Left ventricle myocardium inferior (tissue), 1 donor: ENCODE data around the gene ANKS6. TPM values are rescaled to one million over a fixed set of nuclear protein-coding genes. Genes with fewer than 3 reads are reported as not detected.

ENCODE experiments used
- DNase-seq: peaks from one replicate; pipeline ENCODE4 v3.0.0-alpha.2; 2020
- H3K27ac ChIP-seq: fragments of 200-600 bp; replicated peaks from 2 replicates; pipeline ENCODE4 v1.8.0; 2021
- H3K27me3 ChIP-seq: fragments of 200-600 bp; 2 replicates; pipeline ENCODE4 v1.8.0; 2021; ENCODE audit warnings: low read depth
- H3K36me3 ChIP-seq: fragments of 200-600 bp; 2 replicates; pipeline ENCODE4 v1.8.0; 2021
- H3K4me1 ChIP-seq: fragments of 200-600 bp; 2 replicates; pipeline ENCODE4 v1.8.0; 2021
- H3K4me3 ChIP-seq: fragments of 200-600 bp; 2 replicates; pipeline ENCODE4 v1.8.0; 2021; ENCODE audit warnings: mild to moderate bottlenecking, moderate library complexity
- H3K9me3 ChIP-seq: fragments of 200-600 bp; replicated peaks from 2 replicates; pipeline ENCODE4 v1.8.0; 2021
- intact Hi-C: fragments of 100-400 bp; cut with micrococcal nuclease; formaldehyde crosslinking; loops from one replicate; pipeline ENCODE4 v1.11.0; 2022
- total RNA-seq: library from RNA; stranded (reverse); fragmentation: NEBNext Ultra II Directional; extraction: Animal tissue kit (Norgen Biotek cat#: 25700); gene quantifications from one replicate; pipeline ENCODE4 v1.2.1, GENCODE V29; 2021
- TF ChIP-seq, protein P1 (sequence below): fragments of 200-600 bp; IDR thresholded peaks from 2 replicates; pipeline ENCODE4 v1.8.0; 2021; ENCODE audit warnings: antibody characterized with exemption, mild to moderate bottlenecking, borderline replicate concordance
- donor health status: DM: no; HTN: yes; CAD: no; lungs with severe emphysema.

ANKS6 gene
- total RNA-seq, 1 donor from 2014 or later: 4.8 TPM

DNA sequence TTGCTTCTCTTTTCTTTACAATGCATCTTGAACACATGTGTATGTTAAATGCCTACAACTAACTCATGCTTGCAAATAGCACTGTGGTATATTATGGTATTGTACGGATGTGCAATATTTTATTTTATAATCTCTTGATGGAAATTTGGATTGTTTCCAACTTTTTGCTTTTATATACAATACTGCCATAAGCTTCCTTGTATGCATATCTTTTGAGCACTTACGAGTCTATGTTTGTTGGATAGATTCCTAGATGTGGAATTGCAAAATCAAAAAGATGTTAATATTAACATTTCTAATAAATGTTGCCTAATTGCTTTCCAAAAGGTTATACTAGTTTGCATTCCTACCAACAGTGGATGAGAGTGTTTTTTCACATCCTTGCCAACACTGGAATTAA is 7.7 kb upstream of the ANKS6 start:
- no peak overlapping the region for H3K4me3 ChIP-seq
- H3K36me3 ChIP-seq: no peaks in the 10 kb centered on the region
- H3K9me3 ChIP-seq: no peaks in the 10 kb centered on the region
- H3K4me1 ChIP-seq: peaks cover 10% of the 10 kb centered on the region
- intact Hi-C loops: no loop called here
- no peak for DNase-seq
- H3K27ac ChIP-seq: no peak overlapping the region
- H3K27me3 ChIP-seq: peaks cover 51% of the 10 kb centered on the region
- TF ChIP-seq, protein P1, sequence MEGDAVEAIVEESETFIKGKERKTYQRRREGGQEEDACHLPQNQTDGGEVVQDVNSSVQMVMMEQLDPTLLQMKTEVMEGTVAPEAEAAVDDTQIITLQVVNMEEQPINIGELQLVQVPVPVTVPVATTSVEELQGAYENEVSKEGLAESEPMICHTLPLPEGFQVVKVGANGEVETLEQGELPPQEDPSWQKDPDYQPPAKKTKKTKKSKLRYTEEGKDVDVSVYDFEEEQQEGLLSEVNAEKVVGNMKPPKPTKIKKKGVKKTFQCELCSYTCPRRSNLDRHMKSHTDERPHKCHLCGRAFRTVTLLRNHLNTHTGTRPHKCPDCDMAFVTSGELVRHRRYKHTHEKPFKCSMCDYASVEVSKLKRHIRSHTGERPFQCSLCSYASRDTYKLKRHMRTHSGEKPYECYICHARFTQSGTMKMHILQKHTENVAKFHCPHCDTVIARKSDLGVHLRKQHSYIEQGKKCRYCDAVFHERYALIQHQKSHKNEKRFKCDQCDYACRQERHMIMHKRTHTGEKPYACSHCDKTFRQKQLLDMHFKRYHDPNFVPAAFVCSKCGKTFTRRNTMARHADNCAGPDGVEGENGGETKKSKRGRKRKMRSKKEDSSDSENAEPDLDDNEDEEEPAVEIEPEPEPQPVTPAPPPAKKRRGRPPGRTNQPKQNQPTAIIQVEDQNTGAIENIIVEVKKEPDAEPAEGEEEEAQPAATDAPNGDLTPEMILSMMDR: no peak

DNA sequence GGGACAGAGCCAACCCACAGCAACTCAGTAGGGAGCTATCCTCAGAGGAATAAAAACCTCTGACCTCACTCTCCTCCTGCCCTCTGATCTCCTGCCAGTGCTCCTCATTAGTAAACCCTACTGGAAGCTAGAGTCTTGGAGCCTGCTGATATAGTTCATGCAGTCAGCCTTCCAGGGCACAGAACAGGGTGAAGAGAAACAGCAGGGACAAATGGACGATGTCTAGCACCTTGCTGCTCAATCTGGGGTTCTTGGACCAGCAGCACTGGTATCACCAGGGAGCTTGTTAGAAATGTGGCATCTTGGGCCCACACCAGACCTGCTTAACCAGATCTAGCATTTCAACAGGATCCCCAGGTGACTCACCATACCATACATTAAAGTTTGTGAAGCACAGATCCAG is 5.6 kb upstream of the ANKS6 start:
- DNase-seq: no peak
- Histone ChIP-seq H3K27me3 (peaks cover 32% of the 10 kb centered on the region), H3K9me3 (peaks cover 10% of the 10 kb centered on the region), H3K27ac (no peak overlapping the region), H3K4me1 (no peaks in the 10 kb centered on the region), H3K36me3 (no peaks in the 10 kb centered on the region), H3K4me3 (no peak overlapping the region)
- TF ChIP-seq, protein P1: no peak
- intact Hi-C loops: no loop called here

DNA sequence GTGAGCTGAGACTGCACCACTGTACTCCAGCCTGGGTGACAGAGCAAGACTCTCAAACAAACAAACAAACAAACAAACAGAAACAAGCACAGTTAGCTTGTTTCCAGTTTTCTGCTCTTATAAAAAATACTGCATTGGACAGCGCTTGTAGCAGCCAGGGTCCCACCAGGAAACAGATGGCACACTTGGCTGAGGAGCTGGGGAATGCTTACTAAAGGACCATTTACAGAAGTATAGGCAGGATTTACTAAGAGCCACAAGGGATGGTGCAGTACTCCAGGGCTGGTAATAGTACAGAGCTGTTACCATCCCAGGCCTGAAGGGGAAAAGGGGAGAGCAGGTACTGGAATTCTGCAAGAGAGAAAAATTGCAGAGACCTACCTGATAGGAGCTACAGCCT is 5.2 kb upstream of the ANKS6 start:
- Histone ChIP-seq H3K4me3 (no peak overlapping the region), H3K27me3 (peaks cover 27% of the 10 kb centered on the region), H3K36me3 (no peaks in the 10 kb centered on the region), H3K27ac (no peak overlapping the region), H3K9me3 (peaks cover 10% of the 10 kb centered on the region), H3K4me1 (peaks cover 4% of the 10 kb centered on the region)
- TF ChIP-seq, protein P1: no peak
- no peak for DNase-seq
- intact Hi-C loops: no loop called here

- Histone ChIP-seq H3K27ac (no peak overlapping the region), H3K9me3 (peaks cover 10% of the 10 kb centered on the region), H3K4me3 (no peak overlapping the region), H3K36me3 (no peaks in the 10 kb centered on the region), H3K27me3 (peaks cover 10% of the 10 kb centered on the region), H3K4me1 (peaks cover 19% of the 10 kb centered on the region)
- no peak for DNase-seq
- intact Hi-C loops: no loop called here
- TF ChIP-seq, protein P1: no peak
Observed at GRCh38 chr9:98798254-98798653, 1.9 kb upstream of the ANKS6 start.

DNA sequence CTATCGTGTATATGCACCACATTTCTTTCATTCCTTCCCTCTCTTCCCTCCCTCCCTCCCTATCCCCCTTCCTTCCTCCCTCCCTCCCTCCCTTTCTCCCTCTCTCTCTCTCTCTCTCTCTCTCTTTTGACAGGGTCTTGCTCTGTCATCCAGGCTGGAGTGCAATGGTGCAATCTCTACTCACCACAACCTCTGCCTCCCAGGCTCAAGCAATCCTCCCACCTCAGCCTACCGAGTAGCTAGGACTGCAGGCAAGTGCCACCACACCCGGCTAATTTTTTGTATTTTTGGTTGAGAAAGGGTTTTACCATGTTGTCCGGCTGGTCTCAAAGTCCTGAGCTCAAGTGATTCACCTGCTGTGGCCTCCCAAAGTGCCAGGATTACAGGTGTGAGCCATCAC is 1.1 kb upstream of the ANKS6 start:
- peaks cover 19% of the 10 kb centered on the region for H3K4me1 ChIP-seq
- H3K9me3 ChIP-seq: peaks cover 10% of the 10 kb centered on the region
- no peak overlapping the region for H3K27ac ChIP-seq
- DNase-seq: no peak
- no peak overlapping the region for H3K4me3 ChIP-seq
- H3K27me3 ChIP-seq: peaks cover 2% of the 10 kb centered on the region
- intact Hi-C loops: no loop called here
- H3K36me3 ChIP-seq: no peaks in the 10 kb centered on the region
- TF ChIP-seq, protein P1: no peak

DNA sequence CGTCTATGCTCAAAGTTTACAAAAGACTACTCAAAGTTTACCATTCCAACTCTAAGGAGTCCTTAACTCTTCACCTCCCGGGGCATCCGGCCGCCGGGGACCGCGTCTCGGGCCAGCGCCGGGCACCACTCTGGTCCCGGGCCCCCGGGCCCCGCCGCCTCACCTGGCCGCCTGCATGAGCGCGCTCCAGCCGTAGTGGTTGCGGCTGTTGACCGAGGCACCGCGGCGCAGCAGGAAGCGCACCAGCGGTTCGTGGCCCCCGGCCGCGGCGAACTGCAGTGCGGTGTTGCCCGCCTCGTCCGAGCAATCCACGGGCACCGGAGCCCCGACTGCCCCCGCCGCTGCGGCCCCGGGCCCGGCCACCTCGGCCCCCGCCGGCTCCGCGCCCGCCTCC is 388 bp downstream of the ANKS6 start:
- TF ChIP-seq, protein P1: no peak
- peaks cover 10% of the 10 kb centered on the region for H3K9me3 ChIP-seq
- H3K4me1 ChIP-seq: peaks cover 31% of the 10 kb centered on the region
- DNase-seq: no peak
- peak overlapping the region; percentile 63 for H3K27ac ChIP-seq
- H3K4me3 ChIP-seq: peak overlapping the region; percentile 78
- no peaks in the 10 kb centered on the region for H3K36me3 ChIP-seq
- no peaks in the 10 kb centered on the region for H3K27me3 ChIP-seq
- intact Hi-C loops: no loop called here
